Heart left ventricle (tissue), 13 donors: ENCODE measurements around the gene ACMSD.

ENCODE experiments used
- CTCF ChIP-seq, 12 donors: fragments of 200-600 bp; sonication (generic) in 4 of 12; IDR thresholded peaks; one replicate each; pipeline versions ENCODE4 v1.5.0 to v1.8.0; 2018 to 2022; ENCODE audit warnings: antibody characterized with exemption in 12 of 12, mild to moderate bottlenecking in 5 of 12
- POLR2A ChIP-seq, 2 donors: fragments of 450-650 bp; IDR thresholded peaks; one replicate each; pipeline ENCODE4 v1.6.1; 2017; ENCODE audit warnings: antibody characterized with exemption in 2 of 2, mild to moderate bottlenecking in 2 of 2, moderate library complexity in 2 of 2
- donor health status: ischemic (EF 13 %, LVEDD 7.1; RV severe dilation, severe dysfunction).
- donor health status: DM: no; HTN: yes; CAD: no.
- donor health status: DM: no; HTN: no; CAD: no.
- donor health status: ischemic (EF 25% LVEDD 6.9; RV normal size, moderate dysfunction).
- donor health status: ischemic (EF 25% LVEDD 5.7; RV mildly dilated, moderate dysfunction).
- donor health status: ischemic (EF 35%, LVEDD 5.7; RV mildly dilated, moderate dysfunction).
- donor health status: nonischemic (EF 11% LVEDD 7.7; RV severe dilation, severe dysfunction).
- donor health status: DM: yes; HTN: yes; CAD: no.
- donor health status: PGD.
- donor health status: ischemic (EF 29% LVEDD 5.4; RV normal size, mild dysfunction).
- donor health status: nonischemic (EF 23%, LVEDD 6.1; RV moderate dilation, normal function).

GRCh38 chr2:134905168-134905567 lies 66.8 kb downstream of the ACMSD start:
- TF ChIP-seq CTCF (IDR thresholded peaks at IDR 0.05) (no peak), POLR2A (IDR thresholded peaks at IDR 0.05) (no peak)
